GM21367 (cell line): ENCODE data around the gene CD47.

Experiments used
- ATAC-seq: cut with Tn5 transposase; IDR thresholded peaks from one replicate; pipeline ENCODE4 v1.9.1; 2021; ENCODE audit not compliant: unreplicated experiment

The CD47 gene

GRCh38 chr3:108118038-108118768, 27.4 kb upstream of the CD47 start:
- no peak for ATAC-seq

- no peak for ATAC-seq
These were observed 26.5 kb upstream of the CD47 start for GRCh38 chr3:108117241-108117775.

- ATAC-seq = no peak
These were observed 23.7 kb upstream of the CD47 start for GRCh38 chr3:108114423-108115065.

GRCh38 chr3:108113975-108114374, 23.1 kb upstream of the CD47 start:
- ATAC-seq = no peak

GRCh38 chr3:108110934-108111333, 20.1 kb upstream of the CD47 start:
- no peak for ATAC-seq

GRCh38 chr3:108108416-108108815, 17.6 kb upstream of the CD47 start:
- ATAC-seq = no peak

- no peak for ATAC-seq
These were observed 15.6 kb upstream of the CD47 start for GRCh38 chr3:108106449-108106848.

GRCh38 chr3:108106031-108106430, 15.2 kb upstream of the CD47 start:
- ATAC-seq = no peak

GRCh38 chr3:108103886-108104797, 13.3 kb upstream of the CD47 start:
- ATAC-seq = no peak

- ATAC-seq = no peak
These were observed 12.4 kb upstream of the CD47 start for GRCh38 chr3:108103040-108103751.

GRCh38 chr3:108102420-108103039, 11.7 kb upstream of the CD47 start:
- no peak for ATAC-seq

GRCh38 chr3:108100906-108101660, 10.3 kb upstream of the CD47 start:
- peak; percentile 87 for ATAC-seq

- no peak for ATAC-seq
These were observed 9.0 kb upstream of the CD47 start for GRCh38 chr3:108099679-108100428.

- no peak for ATAC-seq
These were observed 8.4 kb upstream of the CD47 start for GRCh38 chr3:108099244-108099643.

- ATAC-seq = no peak
These were observed 7.2 kb upstream of the CD47 start for GRCh38 chr3:108098003-108098370.

GRCh38 chr3:108097322-108098002, 6.6 kb upstream of the CD47 start:
- no peak for ATAC-seq

GRCh38 chr3:108096532-108097321, 5.9 kb upstream of the CD47 start:
- no peak for ATAC-seq

- ATAC-seq = no peak
These were observed 2.8 kb upstream of the CD47 start for GRCh38 chr3:108093616-108094015.
